KOPT-K1 (cell line): ENCODE measurements around the gene GNPTAB.
"Not testable (repeated sequence)": the region's sequence is repeated elsewhere in the genome, so short reads cannot be mapped to it uniquely, and the experiment has no call there.

Source experiments
- H3K27ac ChIP-seq: fragments of 200-600 bp; sonication (generic); 2 replicates; pipeline ENCODE4 v1.5.1; 2016; ENCODE audit warnings: antibody characterized with exemption, mild to moderate bottlenecking, low read depth, low read length; ENCODE audit not compliant: poor library complexity, severe bottlenecking
- H3K36me3 ChIP-seq: fragments of 200-600 bp; sonication (generic); 2 replicates; pipeline ENCODE4 v1.5.1; 2017; ENCODE audit warnings: antibody characterized with exemption, mild to moderate bottlenecking, low read length, moderate library complexity; ENCODE audit not compliant: insufficient read depth
- H3K9me3 ChIP-seq: fragments of 200-600 bp; sonication (generic); 2 replicates; pipeline ENCODE4 v1.5.1; 2017; ENCODE audit warnings: antibody characterized with exemption, low read length, mild to moderate bottlenecking; ENCODE audit not compliant: insufficient read depth, poor library complexity, severe bottlenecking

The GNPTAB gene

DNA sequence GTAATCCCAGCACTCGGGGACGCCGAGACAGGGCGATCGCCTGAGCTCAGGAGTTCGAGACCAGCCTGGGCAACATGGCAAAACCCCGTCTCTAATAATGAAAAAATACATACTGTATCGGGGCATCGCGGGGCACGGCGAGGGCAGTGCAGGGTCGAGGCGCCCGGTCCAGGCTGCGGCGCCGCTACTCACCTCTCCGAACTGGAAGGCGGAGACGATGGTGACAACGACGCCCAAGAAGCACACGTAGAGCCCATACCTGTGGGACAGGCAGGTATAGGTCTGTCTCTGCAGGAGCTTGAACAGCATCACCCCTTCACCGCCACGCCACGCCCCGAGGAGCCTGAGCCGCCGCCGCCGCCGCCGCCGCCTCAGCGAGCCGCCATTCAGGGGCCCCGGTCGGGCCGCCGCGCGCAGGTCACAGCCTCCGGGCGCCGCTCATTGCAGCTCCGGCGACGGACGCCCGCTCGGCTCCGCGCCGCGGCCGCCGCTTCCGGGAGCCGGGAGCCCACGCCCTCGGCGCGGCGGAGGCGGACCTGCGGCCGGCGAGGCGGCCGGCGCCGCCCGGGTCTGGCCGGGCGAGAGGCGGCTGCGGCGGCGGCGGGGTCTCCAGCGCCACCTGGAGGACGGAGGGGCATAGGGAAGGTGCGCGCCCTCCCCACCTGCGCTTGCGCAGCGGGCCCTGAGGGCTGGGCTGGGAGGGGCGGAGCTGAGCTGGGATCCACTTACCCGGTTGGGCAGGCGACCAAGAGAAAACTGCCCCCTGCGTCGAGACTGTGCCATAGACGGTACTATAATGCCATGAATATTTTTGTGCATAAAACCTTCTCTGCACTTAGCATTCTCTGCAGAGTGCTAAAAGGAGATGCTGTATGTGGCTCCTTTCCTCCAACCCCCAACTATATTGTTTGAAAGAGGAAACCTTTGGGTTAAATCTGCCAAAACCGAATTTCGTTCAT lies at the start of gene GNPTAB:
Gene GNPTAB, minus strand, starts transcription at position 593 of the 959 bp plus-strand sequence. Its CDS starts 284 bp downstream, at position 309.
- no peaks in the 10 kb centered on the region for H3K9me3 ChIP-seq
- H3K27ac ChIP-seq = peak within 1 kb of the TSS; percentile 83
- H3K36me3 ChIP-seq = no peaks in the 10 kb centered on the region

DNA sequence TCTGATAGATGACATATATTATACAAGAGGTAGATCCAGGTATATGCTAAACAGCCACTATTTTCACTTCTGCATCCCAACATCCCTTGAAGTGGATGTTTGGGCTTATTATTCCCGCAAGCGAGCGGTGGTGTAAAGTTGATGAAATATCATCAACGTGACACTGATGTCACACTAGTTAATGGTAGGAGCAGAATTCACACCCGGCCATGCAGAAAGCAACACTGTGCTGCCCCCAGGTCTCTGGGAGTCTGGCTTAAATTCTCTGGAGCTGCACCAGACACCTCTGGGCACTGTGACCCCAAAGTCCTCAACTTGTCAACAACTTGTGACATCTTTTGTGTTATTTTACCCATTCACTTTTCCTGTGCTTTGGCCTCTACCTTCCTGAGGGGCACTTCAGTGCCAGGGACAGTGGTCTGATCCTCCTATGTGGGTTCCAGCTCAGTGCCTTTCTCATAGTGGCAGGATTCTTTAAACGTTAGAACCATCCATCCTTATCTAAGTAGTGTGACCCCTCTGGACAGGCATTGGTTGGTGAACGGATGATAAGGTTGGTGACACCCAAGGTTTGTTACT lies 47.6 kb upstream of the GNPTAB start:
- Histone ChIP-seq H3K9me3 (no peaks in the 10 kb centered on the region), H3K27ac (no peak overlapping the region), H3K36me3 (no peaks in the 10 kb centered on the region)

DNA sequence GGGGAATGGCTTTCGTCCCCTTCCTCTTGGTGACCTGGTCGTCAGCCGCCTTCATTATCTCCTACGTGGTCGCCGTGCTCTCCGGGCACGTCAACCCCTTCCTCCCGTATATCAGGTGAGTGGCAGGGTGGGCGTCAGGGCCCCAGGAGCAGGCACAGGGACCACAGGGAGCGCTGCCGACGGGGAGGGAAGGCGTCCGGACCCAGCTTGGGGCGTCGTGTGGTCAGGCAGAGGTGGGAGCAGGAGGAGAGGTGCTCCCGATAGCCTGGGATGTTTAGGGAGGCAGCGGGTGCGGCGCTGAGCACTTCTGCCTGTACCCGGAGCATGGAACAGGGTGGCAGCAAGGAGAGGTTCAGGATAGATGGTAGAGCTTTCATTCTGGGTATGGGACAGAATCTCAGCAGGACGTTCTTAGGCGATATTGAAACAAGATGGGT lies 47.1 kb upstream of the GNPTAB start:
- peak overlapping the region; percentile 52 for H3K27ac ChIP-seq
- no peaks in the 10 kb centered on the region for H3K36me3 ChIP-seq
- H3K9me3 ChIP-seq = no peaks in the 10 kb centered on the region

DNA sequence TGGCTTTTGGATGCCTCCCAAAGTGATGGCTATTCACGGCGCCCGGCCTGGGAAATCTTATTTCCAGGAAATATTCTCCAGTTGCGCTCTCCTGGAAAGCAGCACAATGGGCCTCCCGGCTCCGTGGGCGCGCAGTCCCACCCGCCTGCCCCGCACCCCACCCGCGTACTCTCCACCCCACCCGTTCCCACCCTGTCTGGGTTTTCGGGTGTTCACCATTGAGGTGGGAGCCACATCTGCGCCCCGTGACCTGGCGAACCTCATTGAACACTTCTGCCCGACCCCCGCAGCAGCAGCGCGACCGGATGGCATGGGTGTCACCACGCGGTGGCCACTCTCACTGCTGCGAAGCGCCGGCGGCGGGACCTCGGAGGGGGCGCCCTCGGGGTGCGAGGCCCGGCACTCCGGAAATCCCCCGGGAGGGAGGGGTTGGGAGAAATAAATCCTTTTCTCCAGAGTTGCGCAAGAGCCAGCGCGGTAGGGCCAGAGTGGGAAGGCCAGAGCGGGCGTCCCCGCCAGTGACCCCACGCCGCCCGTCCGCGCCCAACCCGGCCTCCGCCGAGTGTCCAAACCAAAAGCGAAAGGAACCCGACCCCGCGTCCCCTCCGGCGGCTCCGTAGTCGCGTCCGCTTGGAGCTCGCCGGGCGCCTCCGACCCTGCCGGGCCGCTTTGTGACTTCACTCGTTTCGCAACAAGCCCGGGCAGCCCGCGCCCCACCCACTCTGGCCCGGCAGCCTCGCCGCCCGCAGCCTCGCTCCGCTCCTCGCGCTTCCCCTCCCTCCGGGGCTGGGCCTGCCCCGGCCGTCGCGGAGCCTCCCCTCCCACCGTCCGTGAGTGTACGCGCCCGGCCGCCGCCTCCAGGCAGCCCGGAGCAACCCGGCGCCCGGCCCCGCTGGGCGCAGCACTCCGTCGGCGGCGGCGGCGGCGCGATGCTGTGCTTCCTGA lies 46.4 kb upstream of the GNPTAB start, which contains the start of gene DRAM1:
Gene DRAM1, plus strand, starts transcription at position 720 of the 945 bp plus-strand sequence. Its CDS starts 210 bp downstream, at position 930.
- Histone ChIP-seq H3K36me3 (no peaks in the 10 kb centered on the region), H3K27ac (peak within 1 kb of the TSS; percentile 52), H3K9me3 (no peaks in the 10 kb centered on the region)

DNA sequence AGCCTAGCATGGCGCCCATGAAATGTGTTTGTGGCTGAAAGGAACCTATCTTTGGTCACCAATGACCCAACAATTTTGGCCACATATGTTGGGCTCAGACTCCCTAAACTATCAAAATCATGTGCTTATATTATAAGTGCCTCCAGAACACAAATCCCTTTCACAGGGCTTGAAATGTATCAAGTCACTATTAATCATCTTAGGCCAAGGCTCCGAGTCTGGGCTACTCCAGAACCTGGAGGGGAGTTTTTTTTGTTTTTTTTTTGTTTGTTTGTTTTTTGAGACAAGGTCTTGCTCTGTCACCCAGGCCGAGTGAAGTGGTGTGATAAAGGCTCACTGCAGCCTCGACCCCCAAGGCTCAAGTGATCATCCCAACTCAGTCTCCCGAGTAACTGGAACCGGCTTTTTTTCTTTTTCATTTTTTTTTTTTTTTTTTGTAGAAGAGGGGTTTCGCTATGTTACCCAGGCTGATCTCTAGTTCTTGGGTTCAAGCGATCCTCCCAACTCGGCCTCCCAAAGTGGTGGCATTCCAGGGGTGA lies 45.6 kb upstream of the GNPTAB start:
- Histone ChIP-seq H3K27ac (no peak overlapping the region), H3K9me3 (no peaks in the 10 kb centered on the region), H3K36me3 (no peaks in the 10 kb centered on the region)

DNA sequence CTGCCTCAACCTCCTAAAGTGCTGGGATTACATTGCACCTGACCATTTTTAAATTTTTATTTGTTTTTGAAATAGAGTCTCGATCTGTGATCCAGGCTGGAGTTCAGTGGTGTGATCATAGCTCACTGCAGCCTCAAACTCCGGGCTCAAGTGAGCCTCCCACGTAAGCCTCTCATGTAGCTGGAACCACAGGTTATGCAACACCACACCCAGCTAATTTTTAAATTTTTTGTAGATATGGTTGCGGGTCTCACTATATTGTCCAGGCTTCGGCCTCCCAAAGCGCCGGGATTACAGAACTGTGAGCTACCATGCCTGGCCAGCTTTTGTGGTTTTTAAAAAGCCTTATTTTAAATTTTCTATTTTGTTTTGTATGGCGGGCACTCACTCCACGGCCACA lies 44.4 kb upstream of the GNPTAB start:
- no peaks in the 10 kb centered on the region for H3K9me3 ChIP-seq
- H3K27ac ChIP-seq = no peak overlapping the region
- H3K36me3 ChIP-seq = no peaks in the 10 kb centered on the region

DNA sequence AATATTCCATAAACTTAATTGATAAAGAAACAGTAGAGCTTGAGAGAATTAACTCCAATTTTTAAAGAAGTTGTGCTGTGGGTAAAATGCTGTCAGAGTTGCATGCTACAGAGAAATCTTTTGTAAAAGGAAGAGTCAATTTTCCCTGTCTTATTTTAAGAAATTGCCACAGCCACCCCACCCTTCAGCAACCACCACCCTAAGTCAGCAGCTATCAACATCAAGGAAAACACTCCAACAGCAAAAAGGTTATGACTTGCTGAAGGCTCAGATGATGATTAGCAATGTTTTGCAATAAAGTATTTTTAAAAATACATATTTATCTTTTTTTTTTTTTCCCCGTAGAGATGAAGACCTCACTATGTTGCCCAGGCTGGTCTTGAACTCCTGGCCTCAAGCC lies 40.2 kb upstream of the GNPTAB start:
- peaks cover 6% of the 10 kb centered on the region for H3K9me3 ChIP-seq
- H3K36me3 ChIP-seq = no peaks in the 10 kb centered on the region
- no peak overlapping the region for H3K27ac ChIP-seq

DNA sequence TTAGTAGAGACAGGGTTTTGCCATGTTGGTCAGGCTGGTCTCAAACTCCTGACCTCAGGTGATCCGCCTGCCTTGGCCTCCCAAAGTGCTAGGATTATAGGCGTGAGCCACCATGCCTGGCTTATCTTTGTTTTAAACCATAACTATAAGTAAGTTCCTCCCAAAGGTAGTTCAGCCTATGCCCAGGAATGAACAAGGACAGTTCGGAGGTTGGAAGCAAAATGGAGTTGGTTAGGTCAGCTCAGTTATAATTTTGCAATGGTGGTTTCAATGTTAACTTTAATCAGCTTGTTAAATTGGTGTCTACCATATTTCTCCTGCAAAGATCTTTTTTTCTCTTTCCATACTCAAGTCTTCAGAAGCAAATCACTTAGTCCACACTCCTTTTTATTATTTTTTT lies 36.9 kb upstream of the GNPTAB start:
- H3K9me3 ChIP-seq = peaks cover 14% of the 10 kb centered on the region
- H3K27ac ChIP-seq, H3K36me3 ChIP-seq: not testable (repeated sequence)

DNA sequence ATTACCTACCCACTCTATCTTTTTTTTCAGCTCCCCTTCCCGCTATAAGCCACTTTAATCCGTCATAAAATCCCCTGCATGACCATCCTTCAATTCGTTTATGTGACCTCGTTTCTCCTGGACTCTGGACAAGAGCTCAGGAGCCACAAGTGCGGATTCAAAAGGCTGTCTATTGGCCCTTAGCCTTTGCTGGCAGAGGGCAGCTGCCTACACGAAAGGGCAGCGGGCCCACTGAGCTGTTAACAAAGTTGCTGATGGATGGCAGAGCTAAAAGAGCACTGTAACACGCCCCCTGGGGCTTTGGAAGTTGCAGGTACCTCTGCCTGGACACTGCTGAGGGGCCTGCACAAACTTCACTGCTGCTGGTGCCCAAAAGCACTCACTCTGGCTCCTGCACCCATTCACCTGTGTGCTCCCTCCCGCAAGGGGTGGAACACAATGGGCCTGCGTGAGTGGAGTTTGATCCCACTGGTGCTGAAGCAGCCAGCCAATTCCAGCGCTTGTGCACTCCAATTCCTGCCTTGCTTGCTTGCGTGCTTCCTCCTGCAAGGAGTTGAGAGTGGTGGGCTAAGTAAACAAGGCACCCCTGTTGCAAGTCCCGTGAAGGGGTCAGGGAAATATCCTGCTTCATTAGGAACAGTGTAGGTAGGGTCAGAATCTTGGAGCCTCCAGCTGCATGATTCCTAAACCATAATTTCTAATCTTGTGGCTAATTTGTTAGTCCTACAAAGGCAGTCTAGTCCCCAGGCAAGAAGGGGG lies 36.0 kb upstream of the GNPTAB start:
- Histone ChIP-seq H3K27ac (no peak overlapping the region), H3K9me3 (peaks cover 14% of the 10 kb centered on the region), H3K36me3 (no peaks in the 10 kb centered on the region)

DNA sequence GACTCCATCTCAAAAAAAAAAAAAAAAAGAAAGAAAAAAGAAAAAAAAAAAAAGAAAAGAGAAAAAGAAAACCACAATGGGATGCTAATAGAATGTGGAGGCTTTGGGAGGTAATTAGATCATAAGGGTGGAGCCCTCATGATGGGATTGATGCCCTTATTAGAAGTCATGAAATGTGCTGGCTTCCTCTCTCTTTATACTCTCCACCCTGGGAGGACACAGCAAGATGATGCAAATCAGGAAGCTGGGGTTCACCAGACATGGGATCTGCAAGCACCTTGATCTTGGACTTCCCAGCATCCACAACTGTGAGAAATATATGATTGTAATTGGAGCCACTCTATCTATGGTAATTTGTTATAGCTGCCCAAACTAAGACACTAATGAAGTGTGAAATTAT lies 33.2 kb upstream of the GNPTAB start:
- H3K36me3 ChIP-seq = no peaks in the 10 kb centered on the region
- peaks cover 8% of the 10 kb centered on the region for H3K9me3 ChIP-seq
- H3K27ac ChIP-seq = no peak overlapping the region

DNA sequence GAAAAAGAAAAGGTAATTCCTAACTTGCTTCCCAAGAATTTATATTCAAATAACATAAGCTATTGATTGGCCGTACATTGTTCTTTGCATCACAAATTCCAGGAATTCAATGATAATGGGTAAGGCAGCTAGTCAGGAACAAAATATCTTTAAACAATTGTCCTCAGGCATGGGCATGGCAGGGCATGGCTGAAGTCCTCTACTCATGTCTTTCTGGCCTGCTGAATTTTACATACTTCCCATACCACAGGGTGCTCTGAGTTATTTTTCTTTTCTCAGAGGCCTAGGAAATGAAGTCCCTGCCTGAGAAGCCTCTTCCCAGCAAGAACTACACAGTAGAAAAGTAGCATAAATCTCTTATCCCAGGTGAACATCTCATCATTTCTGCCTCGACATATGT lies 31.5 kb upstream of the GNPTAB start:
- H3K36me3 ChIP-seq = no peaks in the 10 kb centered on the region
- H3K27ac ChIP-seq = no peak overlapping the region
- peaks cover 8% of the 10 kb centered on the region for H3K9me3 ChIP-seq

DNA sequence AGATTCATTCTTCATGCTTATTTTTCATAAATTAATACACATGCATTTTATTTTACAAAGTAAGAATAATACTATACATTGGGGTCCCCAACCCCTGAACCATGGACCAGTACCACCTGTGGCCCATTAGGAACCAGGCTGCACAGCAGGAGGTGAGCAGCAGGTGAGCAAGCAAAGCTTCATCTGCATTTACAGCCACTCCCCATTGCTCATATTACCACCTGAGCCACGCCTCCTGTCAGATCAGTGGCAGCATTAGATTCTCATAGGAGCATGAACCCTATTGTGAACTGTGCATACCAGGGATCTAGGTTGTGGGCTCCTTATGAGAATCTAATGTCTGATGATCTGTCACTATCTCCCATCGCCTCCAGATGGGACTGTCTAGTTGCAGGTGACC lies 30.9 kb upstream of the GNPTAB start:
- H3K27ac ChIP-seq, H3K36me3 ChIP-seq, H3K9me3 ChIP-seq: not testable (repeated sequence)

DNA sequence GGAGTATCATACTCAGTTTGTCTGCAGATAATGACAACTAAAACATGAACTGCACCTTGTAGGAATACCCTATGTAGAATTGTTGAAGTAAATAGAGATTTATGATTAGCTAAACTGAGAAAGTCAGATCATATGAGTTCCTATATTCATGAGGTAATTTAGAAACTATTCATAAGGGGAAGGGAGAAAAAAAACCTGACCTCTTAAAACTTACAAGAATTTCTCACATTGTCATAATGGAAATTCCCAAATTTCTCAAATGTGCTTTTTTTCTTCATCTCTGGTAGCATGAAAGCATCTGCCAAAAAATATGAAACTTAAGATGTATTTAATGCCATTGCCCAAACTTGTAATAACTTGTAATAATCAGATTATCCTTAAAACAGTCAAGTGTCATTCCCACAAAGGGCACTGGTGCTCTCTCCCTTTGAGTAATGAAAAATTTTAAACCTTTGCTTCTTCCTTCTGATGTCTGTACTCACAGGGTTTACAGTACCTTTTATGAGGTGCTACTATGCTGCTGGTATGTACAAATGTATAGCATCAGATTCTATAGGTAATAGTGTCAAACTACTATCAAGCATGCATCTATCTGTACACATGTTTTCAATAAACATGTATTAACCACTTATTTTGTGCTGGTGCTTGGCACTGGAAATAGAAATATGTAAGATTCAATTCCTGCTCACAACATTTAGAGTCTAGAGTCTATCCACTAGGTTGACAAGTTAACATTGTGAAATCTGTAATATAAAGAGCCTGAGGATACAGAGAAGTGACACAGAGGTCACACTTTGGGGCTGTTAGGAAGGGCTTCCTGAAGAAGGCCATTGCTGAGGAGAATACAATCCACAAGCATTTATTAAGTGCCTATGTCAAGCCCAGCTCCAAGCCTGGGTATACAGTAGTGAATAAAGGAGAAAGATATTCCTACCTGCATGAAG lies 29.2 kb upstream of the GNPTAB start:
- no peaks in the 10 kb centered on the region for H3K36me3 ChIP-seq
- H3K27ac ChIP-seq = no peak overlapping the region
- H3K9me3 ChIP-seq = no peaks in the 10 kb centered on the region
